ENCODE data around the gene CIB4.

GRCh38 chr2:26572591-26572990 is 68.6 kb downstream of the CIB4 start:
- TF ChIP-seq, protein P1, sequence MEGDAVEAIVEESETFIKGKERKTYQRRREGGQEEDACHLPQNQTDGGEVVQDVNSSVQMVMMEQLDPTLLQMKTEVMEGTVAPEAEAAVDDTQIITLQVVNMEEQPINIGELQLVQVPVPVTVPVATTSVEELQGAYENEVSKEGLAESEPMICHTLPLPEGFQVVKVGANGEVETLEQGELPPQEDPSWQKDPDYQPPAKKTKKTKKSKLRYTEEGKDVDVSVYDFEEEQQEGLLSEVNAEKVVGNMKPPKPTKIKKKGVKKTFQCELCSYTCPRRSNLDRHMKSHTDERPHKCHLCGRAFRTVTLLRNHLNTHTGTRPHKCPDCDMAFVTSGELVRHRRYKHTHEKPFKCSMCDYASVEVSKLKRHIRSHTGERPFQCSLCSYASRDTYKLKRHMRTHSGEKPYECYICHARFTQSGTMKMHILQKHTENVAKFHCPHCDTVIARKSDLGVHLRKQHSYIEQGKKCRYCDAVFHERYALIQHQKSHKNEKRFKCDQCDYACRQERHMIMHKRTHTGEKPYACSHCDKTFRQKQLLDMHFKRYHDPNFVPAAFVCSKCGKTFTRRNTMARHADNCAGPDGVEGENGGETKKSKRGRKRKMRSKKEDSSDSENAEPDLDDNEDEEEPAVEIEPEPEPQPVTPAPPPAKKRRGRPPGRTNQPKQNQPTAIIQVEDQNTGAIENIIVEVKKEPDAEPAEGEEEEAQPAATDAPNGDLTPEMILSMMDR (IDR thresholded peaks at IDR 0.05): no peak
- no peak for TF ChIP-seq POLR2A (IDR thresholded peaks at IDR 0.05)
